GM12878 (cell line): ENCODE results near the gene NCR3LG1. TPM values are rescaled to one million over a fixed set of nuclear protein-coding genes. Genes with fewer than 3 reads are reported as not detected.

Experiments
- ATAC-seq: fragments of 200-7000 bp; cut with Tn5 transposase; 3 replicates; pipeline ENCODE4 v1.9.1; 2020; ENCODE audit warnings: mild to moderate bottlenecking, moderate library complexity
- BruUV-seq: library from RNA; stranded (reverse); fragments of 400-500 nt; replicated peaks from 2 replicates; lab custom pipeline; 2021; lab: Mats Ljungman, UMichigan
- CTCF ChIA-PET: fragments of 300-600 bp; sonication (Branson Sonifier 250); formaldehyde crosslinking; extraction: SDS; loops from one replicate; lab custom pipeline; 2021; ENCODE audit warnings: inconsistent platforms; lab: Yijun Ruan, JAX
- POLR2A ChIA-PET: fragments of 350-600 bp; formaldehyde crosslinking; extraction: SDS; loops from one replicate; lab custom pipeline; 2021; ENCODE audit warnings: inconsistent platforms; lab: Charles Lee
- RAD21 ChIA-PET: fragments of 300-600 bp; sonication (Branson Sonifier 250); formaldehyde crosslinking; loops from one replicate; lab custom pipeline; 2023; ENCODE audit warnings: antibody characterized with exemption; ENCODE audit not compliant: unreplicated experiment; lab: Charles Lee
- SMC1A ChIA-PET: fragments of 300-600 bp; sonication (Branson Sonifier 250); formaldehyde crosslinking; loops from one replicate; lab custom pipeline; 2023; ENCODE audit not compliant: unreplicated experiment, uncharacterized antibody; lab: Charles Lee
- DNase-seq: peaks from one replicate; pipeline ENCODE4 v3.0.0-alpha.2; 2011; ENCODE audit warnings: low read depth, low spot score
- FAIRE-seq: peaks from 3 replicates; lab custom pipeline; 2011; peaks lifted over from hg19 to GRCh38; lab: Jason Lieb, UNC
- H2AFZ ChIP-seq: 2 replicates; pipeline ENCODE4 v1.6.0; 2011; ENCODE audit warnings: low read depth, low read length, control low read depth; ENCODE audit not compliant: control insufficient read depth
- H3K27ac ChIP-seq: 2 replicates; pipeline ENCODE4 v1.5.1; 2011; ENCODE audit warnings: control low read depth; ENCODE audit not compliant: control insufficient read depth, insufficient read depth
- H3K27me3 ChIP-seq, 2 experiments: replicated peaks in 1 of 2; 2 replicates each; pipeline versions ENCODE4 v1.6.0 to v1.6.1; 2011; ENCODE audit warnings: low read length in 1 of 2; ENCODE audit not compliant: control insufficient read depth in 2 of 2, insufficient read depth in 2 of 2
- H3K36me3 ChIP-seq, 2 experiments: 2 replicates each; pipeline ENCODE4 v1.5.1; 2011; ENCODE audit warnings: low read length in 1 of 2; ENCODE audit not compliant: control insufficient read depth in 2 of 2, insufficient read depth in 2 of 2
- H3K4me1 ChIP-seq: 2 replicates; pipeline ENCODE4 v1.6.1; 2011; ENCODE audit warnings: mild to moderate bottlenecking, low read length, moderate library complexity, mixed read lengths; ENCODE audit not compliant: control insufficient read depth, insufficient read depth
- H3K4me2 ChIP-seq: 2 replicates; pipeline ENCODE4 v1.6.0; 2011; ENCODE audit warnings: control low read depth; ENCODE audit not compliant: control insufficient read depth, insufficient read depth
- H3K4me3 ChIP-seq: fragments of 200-600 bp; sonication (generic); 2 replicates; pipeline ENCODE4 v1.5.1; 2016
- H3K79me2 ChIP-seq: 2 replicates; pipeline ENCODE4 v1.6.0; 2011; ENCODE audit warnings: low read length; ENCODE audit not compliant: control insufficient read depth, insufficient read depth
- H3K9ac ChIP-seq: 2 replicates; pipeline ENCODE4 v1.8.0; 2011; ENCODE audit warnings: low read length, control low read depth, mixed read lengths; ENCODE audit not compliant: control insufficient read depth, insufficient read depth
- H3K9me3 ChIP-seq: replicated peaks from 3 replicates; pipeline ENCODE4 v1.5.1; 2011; ENCODE audit warnings: mild to moderate bottlenecking, low read length; ENCODE audit not compliant: control insufficient read depth, insufficient read depth
- H4K20me1 ChIP-seq: 2 replicates; pipeline ENCODE4 v1.6.0; 2011; ENCODE audit not compliant: control insufficient read depth, insufficient read depth
- CBX5 ChIP-seq: sonication (generic); IDR thresholded peaks from 2 replicates; pipeline ENCODE4 v1.6.1; 2016; ENCODE audit warnings: low read depth, moderate library complexity, mild to moderate bottlenecking, inconsistent platforms
- CREB1 ChIP-seq: IDR thresholded peaks from 2 replicates; pipeline ENCODE4 v1.6.1; 2012; ENCODE audit warnings: low read depth, mild to moderate bottlenecking, inconsistent platforms
- E2F8 ChIP-seq: fragments of 450-650 bp; IDR thresholded peaks from 2 replicates; pipeline ENCODE4 v1.6.1; 2018; ENCODE audit warnings: mild to moderate bottlenecking, low read depth, moderate library complexity; ENCODE audit not compliant: partially characterized antibody
- ELK1 ChIP-seq: IDR thresholded peaks from 2 replicates; pipeline ENCODE4 v1.6.1; 2012; ENCODE audit warnings: low read depth, low read length, improper control_type of control experiment
- IRF3 ChIP-seq: fragments of 450-650 bp; IDR thresholded peaks from 2 replicates; pipeline ENCODE4 v1.6.1; 2014; ENCODE audit warnings: mild to moderate bottlenecking
- IRF4 ChIP-seq: IDR thresholded peaks from 2 replicates; pipeline ENCODE4 v1.6.1; 2011; ENCODE audit warnings: low read depth, low read length
- JUND ChIP-seq: IDR thresholded peaks from 2 replicates; pipeline ENCODE4 v1.6.1; 2012; ENCODE audit warnings: low read depth, mild to moderate bottlenecking, low read length, improper control_type of control experiment, moderate library complexity
- MAX ChIP-seq: IDR thresholded peaks from 2 replicates; pipeline ENCODE4 v1.6.1; 2012; ENCODE audit warnings: low read depth, low read length, improper control_type of control experiment
- PBX3 ChIP-seq: IDR thresholded peaks from 2 replicates; pipeline ENCODE4 v1.6.1; 2011; ENCODE audit warnings: mild to moderate bottlenecking, low read depth, low read length, moderate library complexity; ENCODE audit not compliant: insufficient replicate concordance
- PML ChIP-seq: IDR thresholded peaks from 2 replicates; pipeline ENCODE4 v1.6.1; 2012; ENCODE audit warnings: low read length, inconsistent platforms
- RCOR1 ChIP-seq: conservative IDR thresholded peaks from 2 replicates; pipeline ENCODE4 v1.6.1; 2012; ENCODE audit warnings: low read depth, low read length, improper control_type of control experiment
- ZNF384 ChIP-seq: IDR thresholded peaks from 2 replicates; pipeline ENCODE4 v1.6.1; 2012; ENCODE audit warnings: low read depth, mild to moderate bottlenecking, low read length, improper control_type of control experiment, borderline replicate concordance
- ZNF622 ChIP-seq: fragments of 450-650 bp; IDR thresholded peaks from 2 replicates; pipeline ENCODE4 v1.6.1; 2017; ENCODE audit warnings: mild to moderate bottlenecking, inconsistent platforms
- ZNF687 ChIP-seq: fragments of 450-650 bp; IDR thresholded peaks from 2 replicates; pipeline ENCODE4 v1.6.1; 2017; ENCODE audit warnings: mild to moderate bottlenecking, moderate library complexity
- WGBS: methylation state at CpG from one replicate; pipeline ENCODE4 v1.1.6; 2016; ENCODE audit warnings: low lambda C conversion rate; ENCODE audit not compliant: insufficient replicate concordance, insufficient coverage; ENCODE audit errors: missing lambda C conversion rate; 5-methylcytosine and 5-hydroxymethylcytosine counted together
- in situ Hi-C: fragments of 300-500 bp; cut with MboI; formaldehyde crosslinking; loops from 9 replicates; pipeline ENCODE4 v1.14.3; 2018; ENCODE audit warnings: mixed read lengths
- intact Hi-C: fragments of 100-400 bp; cut with micrococcal nuclease; formaldehyde crosslinking; loops from one replicate; pipeline ENCODE4 v1.14.2; 2022; ENCODE audit not compliant: unreplicated experiment
- polyA plus RNA-seq, 11 experiments: library from polyadenylated mRNA; depleted of rRNA in 4 of 11; unstranded in 6 of 11; stranded (reverse) in 5 of 11; fragments of >200 nt; fragmentation: Nextera tagmentation in 4 of 11; fragmentation: Illumina TruSeq in 1 of 11; extraction: Ambion mirVana in 4 of 11; extraction: Trizol in 1 of 11; gene quantifications; 1 replicate in 1 of 11; 2 replicates in 10 of 11; pipeline versions ENCODE4 v1.2.1 to v1.2.3, GENCODE V29; 2011 to 2016; ENCODE audit warnings: inconsistent platforms in 2 of 11, missing spikeins in 2 of 11, low read depth in 1 of 11
- total RNA-seq, 4 experiments: library from RNA; depleted of rRNA in 3 of 4; stranded (reverse); fragments of >200 nt in 3 of 4; fragmentation: Illumina TruSeq in 1 of 4; extraction: Trizol in 1 of 4; gene quantifications; 2 replicates each; pipeline versions ENCODE4 v1.2.1 to v1.2.3, GENCODE V29; 2013 to 2021

The NCR3LG1 gene
- total and polyA plus RNA-seq, 10 of the 15 experiments (the other 5 are each of a cell fraction or from before 2014, with no cell fraction given), result under 0.01 to 0.18 (median 0.11) TPM; not detected in 2

GRCh38 chr11:17369684-17370243, 18.2 kb downstream of the NCR3LG1 start:
- H3K27ac ChIP-seq, result no peak overlapping the region
- RAD21 ChIA-PET, result no interaction called here
- SMC1A ChIA-PET, result no interaction called here
- no peak overlapping the region for H2AFZ ChIP-seq
- WGBS, result 56% methylated on average over 2 of the region's 2 CpGs
- no peaks in the 10 kb centered on the region for H4K20me1 ChIP-seq
- H3K27me3 ChIP-seq, result no peaks in the 10 kb centered on the region; a peak in 1 of 4 replicates
- H3K9me3 ChIP-seq, result peaks cover 24% of the 10 kb centered on the region
- BruUV-seq, result no TSS peak
- POLR2A ChIA-PET, result no interaction called here
- FAIRE-seq (no peak), ATAC-seq (no peak), DNase-seq (no peak)
- H3K4me1 ChIP-seq, result no peaks in the 10 kb centered on the region
- H3K4me3 ChIP-seq, result no peak overlapping the region
- intact Hi-C loops (no loop called here), in situ Hi-C loops (no loop called here)
- H3K9ac ChIP-seq, result no peak overlapping the region
- H3K36me3 ChIP-seq, result no peaks in the 10 kb centered on the region
- H3K4me2 ChIP-seq, result no peak overlapping the region
- no peaks in the 10 kb centered on the region for H3K79me2 ChIP-seq
- CTCF ChIA-PET, result no interaction called here
- TF ChIP-seq IRF3, result no peak
- TF ChIP-seq E2F8, result no peak
- TF ChIP-seq RCOR1, result no peak
- no peak for TF ChIP-seq ELK1
- TF ChIP-seq ZNF687, result no peak
- TF ChIP-seq CBX5, result no peak
- TF ChIP-seq PML, result no peak
- no peak for TF ChIP-seq MAX
- no peak for TF ChIP-seq IRF4
- no peak for TF ChIP-seq ZNF384
- TF ChIP-seq CREB1, result no peak
- TF ChIP-seq ZNF622, result no peak
- no peak for TF ChIP-seq JUND
- no peak for TF ChIP-seq PBX3
